Nephron (organoid): ENCODE measurements around the gene CPNE5.
A peak's percentile ranks its signal among the peaks of the same experiment; 100 is the strongest.

Source experiments
- H3K27ac Mint-ChIP-seq, 3 experiments: 2 replicates each; pipeline ENCODE4 v1.8.0; 2020; ENCODE audit warnings: mixed read lengths in 3 of 3, mild to moderate bottlenecking in 2 of 3, moderate library complexity in 1 of 3
- H3K27me3 Mint-ChIP-seq: 2 replicates; pipeline ENCODE4 v1.8.0; 2021; ENCODE audit warnings: low read depth, mild to moderate bottlenecking, moderate library complexity, mixed read lengths
- H3K36me3 Mint-ChIP-seq: 2 replicates; pipeline ENCODE4 v1.8.0; 2020; ENCODE audit warnings: low read depth, mixed read lengths
- H3K4me1 Mint-ChIP-seq: 2 replicates; pipeline ENCODE4 v1.8.0; 2020; ENCODE audit warnings: mixed read lengths
- H3K4me3 Mint-ChIP-seq, 3 experiments: 2 replicates each; pipeline ENCODE4 v1.8.0; 2020; ENCODE audit warnings: mild to moderate bottlenecking in 3 of 3, mixed read lengths in 3 of 3, moderate library complexity in 2 of 3
- H3K9me3 Mint-ChIP-seq: 2 replicates; pipeline ENCODE4 v1.8.0; 2020; ENCODE audit warnings: mixed read lengths
- TF ChIP-seq, protein P1 (sequence below), 3 experiments: fragments of 200-600 bp; sonication (generic); IDR thresholded peaks; one replicate each; pipeline ENCODE4 v1.5.0; 2021; ENCODE audit warnings: antibody characterized with exemption in 3 of 3; ENCODE audit not compliant: unreplicated experiment in 3 of 3

Gene CPNE5

DNA sequence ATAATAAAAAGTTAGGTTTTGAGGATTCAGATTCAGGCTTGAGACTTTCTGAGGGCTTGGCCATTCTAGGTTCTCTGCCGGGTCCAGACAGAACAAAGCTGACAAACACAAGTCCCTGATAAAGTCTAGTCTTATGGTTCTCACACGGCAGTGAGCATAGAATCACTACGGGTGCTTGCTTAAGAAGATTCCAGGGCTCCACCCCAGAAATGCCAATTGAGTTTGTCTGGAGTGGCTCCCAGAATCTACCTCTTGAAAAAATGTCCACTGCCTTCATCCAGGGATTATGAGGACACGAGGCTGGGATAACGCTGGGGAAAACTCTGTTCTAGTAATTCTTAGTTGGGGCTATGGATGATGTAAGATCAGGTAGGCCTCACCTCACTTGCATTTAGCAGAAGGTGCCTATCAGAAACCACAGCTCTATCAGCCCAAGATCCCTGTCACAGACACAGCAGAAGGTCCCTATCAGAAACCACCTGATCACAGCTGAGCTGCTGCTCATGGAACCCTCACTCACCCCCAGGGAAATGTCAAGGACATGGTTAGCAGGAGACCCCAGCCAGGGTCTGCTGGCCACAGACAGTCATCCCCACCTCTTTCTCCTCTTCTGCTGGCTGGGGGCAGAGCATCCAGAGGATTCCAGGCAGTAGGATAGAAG, 89.3 kb downstream of the CPNE5 start:
- H3K4me1 Mint-ChIP-seq, result no peaks in the 10 kb centered on the region
- peaks cover 4% of the 10 kb centered on the region for H3K36me3 Mint-ChIP-seq
- TF ChIP-seq, protein P1, sequence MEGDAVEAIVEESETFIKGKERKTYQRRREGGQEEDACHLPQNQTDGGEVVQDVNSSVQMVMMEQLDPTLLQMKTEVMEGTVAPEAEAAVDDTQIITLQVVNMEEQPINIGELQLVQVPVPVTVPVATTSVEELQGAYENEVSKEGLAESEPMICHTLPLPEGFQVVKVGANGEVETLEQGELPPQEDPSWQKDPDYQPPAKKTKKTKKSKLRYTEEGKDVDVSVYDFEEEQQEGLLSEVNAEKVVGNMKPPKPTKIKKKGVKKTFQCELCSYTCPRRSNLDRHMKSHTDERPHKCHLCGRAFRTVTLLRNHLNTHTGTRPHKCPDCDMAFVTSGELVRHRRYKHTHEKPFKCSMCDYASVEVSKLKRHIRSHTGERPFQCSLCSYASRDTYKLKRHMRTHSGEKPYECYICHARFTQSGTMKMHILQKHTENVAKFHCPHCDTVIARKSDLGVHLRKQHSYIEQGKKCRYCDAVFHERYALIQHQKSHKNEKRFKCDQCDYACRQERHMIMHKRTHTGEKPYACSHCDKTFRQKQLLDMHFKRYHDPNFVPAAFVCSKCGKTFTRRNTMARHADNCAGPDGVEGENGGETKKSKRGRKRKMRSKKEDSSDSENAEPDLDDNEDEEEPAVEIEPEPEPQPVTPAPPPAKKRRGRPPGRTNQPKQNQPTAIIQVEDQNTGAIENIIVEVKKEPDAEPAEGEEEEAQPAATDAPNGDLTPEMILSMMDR (IDR thresholded peaks at IDR 0.05; ENCODE audit: unreplicated experiment in 3 of 3), result no peak
- H3K4me3 Mint-ChIP-seq, result no peak overlapping the region
- no peaks in the 10 kb centered on the region for H3K27me3 Mint-ChIP-seq
- H3K9me3 Mint-ChIP-seq, result peaks cover 10% of the 10 kb centered on the region
- no peak overlapping the region for H3K27ac Mint-ChIP-seq

DNA sequence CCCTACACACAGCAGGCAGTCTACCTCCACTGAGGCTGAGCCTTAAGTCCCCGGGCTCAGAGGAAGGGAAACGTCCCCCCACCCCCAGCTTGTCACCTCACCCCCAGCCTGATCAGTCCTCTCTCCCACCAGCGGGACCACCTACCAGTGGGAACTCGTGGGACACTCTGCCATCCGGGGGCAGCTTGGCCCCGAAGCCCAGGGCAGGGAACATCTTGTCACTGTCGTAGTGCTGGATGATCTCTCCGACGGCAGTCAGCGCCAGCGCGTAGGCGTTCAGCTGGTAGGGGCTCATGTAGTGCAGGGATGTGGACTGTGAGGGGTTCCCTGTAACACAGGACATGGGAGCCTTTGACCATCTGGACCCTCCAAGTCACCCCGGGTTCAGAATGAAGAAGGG, 93.0 kb downstream of the CPNE5 start:
- no peak overlapping the region for H3K27ac Mint-ChIP-seq
- H3K27me3 Mint-ChIP-seq, result peaks cover 3% of the 10 kb centered on the region
- H3K4me3 Mint-ChIP-seq, result no peak overlapping the region
- TF ChIP-seq, protein P1 (IDR thresholded peaks at IDR 0.05; ENCODE audit: unreplicated experiment in 3 of 3), result no peak
- H3K4me1 Mint-ChIP-seq, result no peaks in the 10 kb centered on the region
- H3K9me3 Mint-ChIP-seq, result peaks cover 10% of the 10 kb centered on the region
- peaks cover 4% of the 10 kb centered on the region for H3K36me3 Mint-ChIP-seq

DNA sequence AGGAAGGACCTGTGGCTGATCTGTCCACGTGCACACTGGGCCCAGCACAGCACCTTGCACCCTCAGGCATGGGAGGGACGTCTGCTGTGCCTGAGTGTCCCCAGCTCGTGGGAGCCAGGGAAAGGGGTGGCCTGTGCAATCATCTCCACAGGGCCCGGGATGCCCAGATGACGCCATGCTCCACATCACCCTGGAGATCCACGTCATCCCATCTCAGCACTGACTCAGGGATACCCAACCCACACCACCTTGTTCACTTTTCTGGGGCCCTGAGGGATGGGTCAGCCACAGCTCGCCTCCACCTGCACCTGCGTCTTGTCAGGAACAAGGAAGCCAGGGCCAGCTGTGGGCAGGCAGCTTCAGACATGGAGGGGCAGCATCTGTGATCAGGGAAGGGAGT, 93.4 kb downstream of the CPNE5 start:
- Mint-ChIP-seq H3K27me3 (peaks cover 3% of the 10 kb centered on the region), H3K4me1 (no peaks in the 10 kb centered on the region), H3K9me3 (peaks cover 10% of the 10 kb centered on the region)

DNA sequence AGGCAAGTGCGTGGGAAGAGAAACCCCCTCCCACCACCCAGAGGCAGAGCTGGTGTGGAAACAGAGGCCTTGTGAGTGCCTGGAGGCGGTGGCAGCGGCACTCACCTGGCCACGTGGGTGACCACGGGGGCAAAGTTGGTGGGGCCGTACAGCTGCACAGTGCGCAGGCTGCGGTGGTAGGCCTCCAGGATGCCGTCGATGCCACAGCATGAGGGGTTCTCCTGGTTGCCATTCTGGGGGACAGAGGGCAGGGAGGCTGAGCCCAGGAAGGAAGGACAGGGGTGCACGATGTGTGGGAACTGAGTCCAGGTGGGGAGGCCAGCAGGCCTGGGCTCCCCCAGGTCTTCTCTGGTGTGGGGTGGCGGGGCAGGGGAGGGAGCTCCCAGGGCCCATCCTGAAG, 94.0 kb downstream of the CPNE5 start:
- Mint-ChIP-seq H3K4me1 (no peaks in the 10 kb centered on the region), H3K4me3 (no peak overlapping the region), H3K9me3 (peaks cover 10% of the 10 kb centered on the region), H3K27ac (no peak overlapping the region), H3K27me3 (peaks cover 3% of the 10 kb centered on the region), H3K36me3 (peaks cover 4% of the 10 kb centered on the region)
- TF ChIP-seq, protein P1 (IDR thresholded peaks at IDR 0.05; ENCODE audit: unreplicated experiment in 3 of 3), result no peak

More for the DNA sequence above, 93.4 kb downstream of the CPNE5 start:
- Mint-ChIP-seq H3K27ac (no peak overlapping the region), H3K4me3 (no peak overlapping the region), H3K36me3 (peaks cover 4% of the 10 kb centered on the region)
- TF ChIP-seq, protein P1 (IDR thresholded peaks at IDR 0.05; ENCODE audit: unreplicated experiment in 3 of 3), result no peak

DNA sequence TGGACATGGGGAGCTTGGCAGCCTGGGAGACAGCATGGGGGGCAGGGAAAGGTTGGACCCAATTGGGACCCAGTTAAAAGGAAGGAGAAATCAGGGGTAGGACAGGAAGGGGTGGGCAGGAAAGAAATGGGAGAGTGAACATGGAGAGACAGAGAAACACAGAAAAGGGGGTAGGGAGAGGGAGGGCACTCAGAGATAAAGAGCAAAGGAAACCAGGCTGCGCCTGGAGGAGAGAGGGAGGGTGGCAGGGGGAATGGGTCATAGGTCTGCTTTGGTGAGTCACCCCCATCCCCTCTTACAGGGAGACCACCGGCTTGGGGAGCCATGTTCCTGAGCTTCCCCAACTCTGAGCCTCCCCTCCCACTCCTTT, 95.0 kb downstream of the CPNE5 start:
- H3K27me3 Mint-ChIP-seq, result peaks cover 3% of the 10 kb centered on the region
- H3K27ac Mint-ChIP-seq, result peak overlapping the region in 2 of 3 experiments; percentile 59 to 78
- TF ChIP-seq, protein P1 (IDR thresholded peaks at IDR 0.05; ENCODE audit: unreplicated experiment in 3 of 3), result no peak
- no peaks in the 10 kb centered on the region for H3K4me1 Mint-ChIP-seq
- no peak overlapping the region for H3K4me3 Mint-ChIP-seq
- peaks cover 8% of the 10 kb centered on the region for H3K9me3 Mint-ChIP-seq
- H3K36me3 Mint-ChIP-seq, result peaks cover 2% of the 10 kb centered on the region
